ENCODE results near the gene ADISSP.
A peak's percentile ranks its signal among the peaks of the same experiment; 100 is the strongest.
"Not testable (repeated sequence)": the region's sequence is repeated elsewhere in the genome, so short reads cannot be mapped to it uniquely, and the experiment has no call there.

Gene ADISSP

GRCh38 chr20:3797592-3798372 lies 30.2 kb upstream of the ADISSP start:
- DNase-seq: no peak

- DNase-seq: no peak
These were observed 29.6 kb upstream of the ADISSP start for GRCh38 chr20:3797226-3797545.

GRCh38 chr20:3796477-3797225 lies 29.1 kb upstream of the ADISSP start:
- DNase-seq: no peak

DNA sequence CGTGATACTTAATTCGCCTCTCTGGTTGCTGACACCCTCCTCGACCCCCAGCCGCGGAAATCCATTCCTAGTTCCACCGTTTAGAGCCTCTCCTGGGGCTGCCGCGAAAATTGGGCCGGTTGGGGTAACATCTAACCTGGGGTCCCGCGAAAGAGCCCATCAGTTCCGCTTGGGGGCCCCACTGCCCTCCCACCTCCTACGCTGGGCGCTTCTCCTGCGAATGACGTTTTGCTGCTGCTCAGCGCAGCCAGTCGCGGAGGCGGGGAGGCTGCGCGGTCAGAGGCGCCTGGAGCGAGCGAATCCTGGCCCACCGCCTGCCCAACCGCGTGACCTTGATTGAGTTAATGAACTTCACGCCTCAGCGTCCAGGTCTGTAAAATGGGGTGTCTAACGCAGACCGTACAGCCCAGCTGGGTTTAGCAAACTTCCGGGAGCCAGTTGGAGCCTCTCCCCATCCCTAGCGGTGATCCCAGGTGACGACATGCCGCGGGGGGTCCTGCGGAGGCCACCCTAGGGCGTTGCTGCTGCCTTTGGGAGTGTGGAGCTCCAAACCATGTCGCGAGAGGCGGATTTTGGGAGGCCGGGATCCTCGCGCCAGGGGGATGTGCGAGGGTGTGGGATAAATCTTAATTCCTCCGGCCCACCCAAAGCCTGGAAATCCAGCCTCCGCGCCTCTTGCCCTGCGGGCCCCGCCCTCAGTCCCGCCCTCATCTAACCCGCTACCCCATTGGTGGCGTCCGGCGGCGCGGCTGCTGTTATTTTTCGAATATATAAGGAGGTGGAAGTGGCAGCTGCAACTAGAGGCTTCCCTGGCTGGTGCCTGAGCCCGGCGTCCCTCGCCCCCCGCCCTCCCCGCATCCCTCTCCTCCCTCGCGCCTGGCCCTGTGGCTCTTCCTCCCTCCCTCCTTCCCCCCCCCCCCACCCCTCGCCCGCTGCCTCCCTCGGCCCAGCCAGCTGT lies 28.2 kb upstream of the ADISSP start, which contains the start of gene CDC25B:
TSS of gene CDC25B (plus strand) at position 800 of the 958 bp plus-strand sequence. CDS start 222 bp downstream, outside the sequence.
- peak; percentile 89 to 92 for DNase-seq

DNA sequence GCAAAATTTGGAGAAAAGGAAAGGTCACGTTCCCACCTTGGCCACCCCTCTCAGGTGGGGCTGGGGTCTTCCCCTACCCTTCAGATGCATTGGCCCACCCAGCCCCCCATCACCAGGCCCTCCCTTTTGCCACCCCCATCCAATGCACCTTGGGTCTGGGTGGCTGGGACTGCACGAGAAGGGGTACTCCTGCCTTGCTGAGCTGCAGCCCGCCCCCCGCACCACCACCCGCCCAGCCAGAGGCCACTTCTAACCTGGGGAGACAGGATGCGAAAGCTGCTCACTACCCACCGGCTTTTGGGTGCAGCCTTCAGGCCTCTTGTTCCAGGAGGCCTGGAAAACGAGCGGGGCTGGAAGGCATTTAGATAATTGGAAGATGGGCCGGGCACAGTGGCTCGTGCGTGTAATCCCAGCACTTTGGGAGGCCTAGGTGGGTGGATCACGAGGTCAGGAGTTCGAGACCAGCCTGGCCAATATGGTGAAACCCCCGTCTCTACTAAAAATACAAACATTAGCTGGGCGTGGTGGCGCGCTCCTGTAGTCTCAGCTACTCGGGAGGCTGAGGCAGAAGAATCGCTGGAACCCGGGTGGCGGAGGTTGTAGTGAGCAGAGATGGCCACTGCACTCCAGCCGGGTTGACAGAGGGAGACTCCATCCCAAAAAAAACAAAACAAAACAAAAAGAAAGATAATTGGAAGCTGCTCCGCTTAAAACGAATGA lies 27.3 kb upstream of the ADISSP start:
- no peak for DNase-seq

DNA sequence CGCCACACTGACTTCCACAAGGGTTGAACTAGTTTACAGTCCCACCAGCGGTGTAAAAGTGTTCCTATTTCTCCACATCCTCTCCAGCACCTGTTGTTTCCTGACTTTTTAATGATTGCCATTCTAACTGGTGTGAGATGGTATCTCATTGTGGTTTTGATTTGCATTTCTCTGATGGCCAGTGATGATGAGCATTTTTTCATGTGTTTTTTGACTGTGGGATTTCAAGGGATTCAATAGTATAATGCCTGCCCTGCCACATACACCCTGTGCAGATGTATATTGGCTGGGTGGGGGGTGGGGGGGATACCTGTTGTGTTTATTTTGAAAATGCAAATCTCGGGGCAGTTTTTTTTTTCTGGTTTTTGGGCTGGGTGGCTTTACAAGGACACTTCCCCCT lies 26.6 kb upstream of the ADISSP start:
- DNase-seq: not testable (repeated sequence)

DNA sequence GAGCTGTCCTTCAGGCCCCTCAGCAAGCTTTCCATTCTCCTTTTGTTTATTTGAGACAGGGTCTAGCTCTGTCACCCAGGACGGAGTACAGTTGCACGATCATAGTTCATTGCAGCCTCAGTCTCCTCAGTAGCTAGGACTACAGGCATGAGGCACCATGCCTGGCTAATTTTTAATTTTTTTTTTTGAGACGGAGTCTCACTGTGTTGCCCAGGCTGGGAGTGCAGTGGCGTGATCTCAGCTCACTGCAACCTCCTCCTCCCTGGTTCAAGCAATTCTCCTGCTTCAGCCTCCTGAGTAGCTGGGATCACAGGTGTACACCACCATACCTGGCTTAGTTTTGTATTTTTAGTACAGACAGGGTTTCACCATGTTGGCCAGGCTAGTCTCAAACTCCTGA lies 21.6 kb upstream of the ADISSP start:
- not testable (repeated sequence) for DNase-seq

- DNase-seq: no peak
These were observed 21.2 kb upstream of the ADISSP start for GRCh38 chr20:3788685-3789155.

DNA sequence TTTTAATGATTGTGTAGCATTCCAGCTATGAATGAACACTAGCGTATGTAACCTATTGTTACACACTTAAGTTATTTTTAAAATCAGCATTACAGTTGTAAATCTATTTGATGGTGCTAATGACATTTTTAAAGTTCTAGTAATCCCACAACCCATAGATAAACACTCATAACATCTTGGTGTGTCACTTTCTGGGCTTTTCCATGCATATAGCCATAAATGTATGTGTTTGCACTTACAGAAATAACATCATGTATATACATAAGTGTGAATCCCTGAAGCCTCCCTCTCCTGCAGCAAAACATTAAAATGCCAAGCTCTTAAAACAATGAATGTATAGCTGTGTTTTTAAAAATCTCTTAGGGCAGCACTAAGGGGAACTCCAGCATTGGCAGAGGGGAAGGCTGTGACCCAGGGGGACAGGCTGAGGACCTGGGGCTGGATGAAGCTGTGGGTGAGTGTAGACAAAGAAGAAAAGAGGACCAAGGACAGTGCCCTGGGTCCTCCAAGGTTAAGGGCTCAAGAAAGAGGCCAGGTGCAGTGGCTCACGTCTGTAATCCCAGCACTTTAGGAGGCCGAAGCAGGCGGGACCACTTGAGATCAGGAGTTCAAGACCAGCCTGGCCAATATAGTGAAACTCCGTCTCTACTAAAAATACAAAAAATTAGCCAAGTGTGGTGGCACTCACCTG lies 19.9 kb upstream of the ADISSP start:
- no peak for DNase-seq

DNA sequence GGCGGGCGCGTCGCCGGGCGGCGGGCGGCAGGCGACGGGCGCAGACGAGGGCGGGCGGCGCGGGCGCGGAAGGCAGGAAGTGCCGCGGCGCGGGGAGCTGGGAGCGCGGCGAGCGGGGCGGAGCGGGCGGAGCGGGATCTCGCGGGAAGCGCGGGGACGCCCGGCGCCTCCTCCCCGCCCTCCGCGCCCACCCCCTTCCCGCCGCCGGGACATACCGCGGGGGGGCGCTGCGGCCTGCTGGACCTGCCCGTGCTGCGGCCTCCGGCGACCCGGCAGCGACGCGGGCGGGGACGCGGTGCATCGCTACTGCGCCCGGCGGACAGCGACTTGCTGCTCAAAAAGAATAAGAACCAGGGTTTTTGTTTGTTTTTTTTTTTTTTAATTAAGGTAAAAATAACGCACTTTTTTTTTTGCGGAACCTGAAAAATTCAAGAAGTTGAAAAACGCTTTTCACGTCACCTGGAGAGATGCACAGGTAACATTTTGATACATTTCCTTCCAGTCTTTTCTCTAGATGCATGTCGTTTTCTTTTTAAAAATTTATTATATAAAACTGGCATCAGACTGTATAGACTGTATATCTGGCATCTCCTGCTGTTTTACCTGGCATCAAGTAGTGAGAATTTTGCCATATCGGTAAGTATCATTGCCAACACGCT lies 19.2 kb upstream of the ADISSP start, which contains the start of gene CENPB:
TSS of gene CENPB (minus strand) at position 76 of the 659 bp plus-strand sequence. CDS start 257 bp downstream, outside the sequence.
- peak; percentile 81 to 93 for DNase-seq

GRCh38 chr20:3786126-3786484 lies 18.6 kb upstream of the ADISSP start:
- peak in 1 of 2 donors; percentile 48 for DNase-seq

- DNase-seq: no peak
These were observed 17.9 kb upstream of the ADISSP start for GRCh38 chr20:3785240-3786125.

- no peak for DNase-seq
These were observed 17.3 kb upstream of the ADISSP start for GRCh38 chr20:3784863-3785239.

DNA sequence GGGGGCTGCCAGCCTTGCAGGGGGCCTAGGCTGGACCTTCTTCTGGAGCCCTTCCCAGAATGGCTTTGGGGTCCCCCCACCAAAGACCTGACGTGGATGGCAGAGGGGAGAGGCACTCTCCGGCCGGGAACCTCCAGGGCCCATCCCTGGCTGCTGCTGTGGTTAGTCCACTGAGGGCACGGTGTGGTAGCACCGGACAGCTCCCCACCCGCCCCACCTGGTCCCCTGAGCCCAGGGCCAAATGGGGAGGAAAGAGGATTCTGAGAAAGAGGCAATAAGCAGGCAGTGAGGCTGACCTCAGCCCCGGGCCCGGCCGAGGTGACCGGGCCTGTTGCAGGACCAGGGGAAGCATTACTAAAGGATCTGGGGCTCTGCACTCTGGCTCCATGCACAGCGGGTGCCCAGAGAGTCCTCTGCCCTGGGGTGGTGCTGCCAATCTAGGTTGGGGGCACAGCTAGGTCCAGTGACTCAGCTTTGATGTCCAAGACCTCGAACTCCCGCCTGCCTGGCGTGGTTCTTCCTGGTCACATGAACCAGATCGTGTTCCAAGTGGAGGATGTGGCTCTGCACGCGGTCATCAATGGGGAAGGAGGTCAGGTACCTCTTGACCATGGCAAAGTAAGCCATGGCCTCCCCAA lies 16.8 kb upstream of the ADISSP start:
- DNase-seq: no peak

- no peak for DNase-seq
These were observed 16.1 kb upstream of the ADISSP start for GRCh38 chr20:3783511-3784195.

DNA sequence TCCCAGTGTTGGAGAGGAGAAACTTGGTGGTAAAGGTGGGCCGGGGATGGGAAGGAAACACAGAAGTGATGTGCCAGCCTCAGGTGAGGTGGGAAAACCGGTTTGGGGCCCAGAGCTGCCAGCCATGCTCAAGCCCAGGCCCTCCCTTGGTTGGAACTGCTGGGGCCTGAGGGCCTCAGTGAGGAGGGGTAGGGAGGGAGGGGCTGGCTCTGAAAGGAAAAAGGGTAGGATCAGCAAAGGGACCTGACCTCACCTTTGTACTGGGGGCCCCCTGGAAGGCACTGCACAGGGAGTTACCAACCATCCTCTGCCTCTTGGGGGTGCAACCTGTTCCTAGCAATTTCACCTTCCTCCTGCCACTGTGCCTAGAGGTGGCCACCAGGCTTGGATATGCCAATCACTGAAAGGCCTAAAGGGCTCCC lies 15.5 kb upstream of the ADISSP start:
- DNase-seq: no peak

DNA sequence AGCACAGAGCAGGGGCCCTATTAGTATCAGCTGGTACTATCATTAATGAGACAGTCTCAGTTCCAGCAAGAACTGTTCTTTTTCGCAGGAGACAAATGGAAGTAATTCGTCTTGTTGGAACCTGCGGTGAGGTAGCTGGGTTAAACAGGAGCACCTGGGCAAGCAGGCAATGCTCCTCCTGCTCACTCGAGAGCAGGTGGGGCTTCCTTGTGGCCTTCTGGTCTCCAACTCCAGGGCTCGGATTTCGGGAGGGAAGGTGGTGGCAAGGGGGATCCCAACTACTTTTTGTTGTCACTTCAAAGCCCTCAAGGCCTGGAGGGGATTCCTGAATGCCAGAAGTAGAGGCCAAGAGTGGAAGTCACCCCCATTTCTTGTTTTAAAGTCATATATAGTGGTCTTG lies 15.0 kb upstream of the ADISSP start:
- DNase-seq: no peak

GRCh38 chr20:3781153-3781910 lies 13.8 kb upstream of the ADISSP start, which contains the start of gene SPEF1:
TSS of gene SPEF1 (minus strand) at chr20:3781448. CDS start at chr20:3781287, 161 bp downstream.
- DNase-seq: peak; percentile 88 to 90

Measured in inflammatory macrophage treated with lipopolysaccharide for 1 hour (primary cell).